SK-N-SH treated with all-trans-retinoic acid at 6 μM for 48 hours (cell line): Measurements from ENCODE around the gene DCTN3.

Source experiments
- POU6F1 ChIP-seq: fragments of 250-450 bp; sonication (Bioruptor Pico); IDR thresholded peaks from 2 replicates; pipeline ENCODE4 v1.8.0; 2021; ENCODE audit warnings: low read depth, mild to moderate bottlenecking, moderate library complexity, borderline replicate concordance
- RARB ChIP-seq: fragments of 250-450 bp; sonication (Bioruptor Pico); IDR thresholded peaks from 2 replicates; pipeline ENCODE4 v1.8.0; 2021; ENCODE audit warnings: mild to moderate bottlenecking, moderate library complexity
- TOX ChIP-seq: fragments of 250-450 bp; sonication (Bioruptor Pico); IDR thresholded peaks from 2 replicates; pipeline ENCODE4 v1.8.0; 2021; ENCODE audit warnings: mild to moderate bottlenecking, moderate library complexity, borderline replicate concordance
- TSHZ2 ChIP-seq: fragments of 250-450 bp; sonication (Bioruptor Pico); IDR thresholded peaks from 2 replicates; pipeline ENCODE4 v1.5.0; 2020; ENCODE audit warnings: mild to moderate bottlenecking, moderate library complexity
- ZFP30 ChIP-seq: fragments of 450-650 bp; formaldehyde crosslinking; IDR thresholded peaks from 2 replicates; pipeline ENCODE4 v1.5.0; 2022; ENCODE audit warnings: mild to moderate bottlenecking, moderate library complexity
- ZNF565 ChIP-seq: fragments of 450-650 bp; formaldehyde crosslinking; conservative IDR thresholded peaks from 2 replicates; pipeline ENCODE4 v1.5.0; 2020; ENCODE audit warnings: low read depth, mild to moderate bottlenecking, moderate library complexity
- ZNF8 ChIP-seq: fragments of 450-650 bp; formaldehyde crosslinking; IDR thresholded peaks from 2 replicates; pipeline ENCODE4 v1.5.0; 2020; ENCODE audit warnings: mild to moderate bottlenecking, moderate library complexity
- TF ChIP-seq, protein P1 (sequence below): fragments of 250-450 bp; sonication (Bioruptor Pico); IDR thresholded peaks from 2 replicates; pipeline ENCODE4 v1.8.0; 2020; ENCODE audit warnings: mild to moderate bottlenecking, moderate library complexity, borderline replicate concordance

GRCh38 chr9:34577400-34578240 lies 42.7 kb downstream of the DCTN3 start:
- TF ChIP-seq POU6F1 (CRISPR knock-in tag) (no peak), TSHZ2 (CRISPR knock-in tag) (no peak), ZNF565 (CRISPR knock-in tag) (no peak), RARB (CRISPR knock-in tag) (no peak), ZNF8 (no peak), ZFP30 (CRISPR knock-in tag) (no peak), TOX (CRISPR knock-in tag) (no peak)
- TF ChIP-seq, protein P1, sequence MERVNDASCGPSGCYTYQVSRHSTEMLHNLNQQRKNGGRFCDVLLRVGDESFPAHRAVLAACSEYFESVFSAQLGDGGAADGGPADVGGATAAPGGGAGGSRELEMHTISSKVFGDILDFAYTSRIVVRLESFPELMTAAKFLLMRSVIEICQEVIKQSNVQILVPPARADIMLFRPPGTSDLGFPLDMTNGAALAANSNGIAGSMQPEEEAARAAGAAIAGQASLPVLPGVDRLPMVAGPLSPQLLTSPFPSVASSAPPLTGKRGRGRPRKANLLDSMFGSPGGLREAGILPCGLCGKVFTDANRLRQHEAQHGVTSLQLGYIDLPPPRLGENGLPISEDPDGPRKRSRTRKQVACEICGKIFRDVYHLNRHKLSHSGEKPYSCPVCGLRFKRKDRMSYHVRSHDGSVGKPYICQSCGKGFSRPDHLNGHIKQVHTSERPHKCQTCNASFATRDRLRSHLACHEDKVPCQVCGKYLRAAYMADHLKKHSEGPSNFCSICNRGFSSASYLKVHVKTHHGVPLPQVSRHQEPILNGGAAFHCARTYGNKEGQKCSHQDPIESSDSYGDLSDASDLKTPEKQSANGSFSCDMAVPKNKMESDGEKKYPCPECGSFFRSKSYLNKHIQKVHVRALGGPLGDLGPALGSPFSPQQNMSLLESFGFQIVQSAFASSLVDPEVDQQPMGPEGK (CRISPR knock-in tag): no peak
